ENCODE results near the gene CTXND2.
"Not testable (repeated sequence)": the region's sequence is repeated elsewhere in the genome, so short reads cannot be mapped to it uniquely, and the experiment has no call there.

Gene CTXND2

DNA sequence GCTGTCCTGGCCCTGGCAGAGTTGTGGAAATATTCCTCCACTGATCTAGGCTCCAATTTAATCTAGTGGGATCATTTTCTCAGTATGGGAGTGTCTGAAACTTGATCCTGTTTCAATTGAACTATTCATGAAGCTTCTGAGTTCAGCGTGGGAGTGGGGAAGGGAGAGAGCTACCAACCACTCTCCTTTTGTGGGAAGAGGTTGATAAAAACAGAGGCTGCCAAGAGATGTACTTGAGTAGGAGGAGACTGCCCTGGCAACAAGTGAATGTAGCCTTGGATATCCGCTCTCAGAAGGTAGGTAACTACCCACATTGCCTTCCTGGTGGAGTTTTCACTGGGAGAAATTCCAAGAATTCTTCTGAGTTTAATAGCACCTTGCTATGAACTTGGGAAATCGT, at the start of gene CTXND2:
CTXND2 (plus strand) TSS at position 119 of the 400 bp plus-strand sequence. CDS start 25,179 bp downstream, outside the sequence.
- no peak for DNase-seq

GRCh38 chr1:150840850-150841249, 46.1 kb upstream of the CTXND2 start:
- DNase-seq = not testable (repeated sequence)

- no peak for DNase-seq
These were observed 45.3 kb upstream of the CTXND2 start for GRCh38 chr1:150841626-150842025.

GRCh38 chr1:150842343-150842742, 44.6 kb upstream of the CTXND2 start:
- DNase-seq = no peak

- no peak for DNase-seq
These were observed 44.0 kb upstream of the CTXND2 start for GRCh38 chr1:150842964-150843363.

DNA sequence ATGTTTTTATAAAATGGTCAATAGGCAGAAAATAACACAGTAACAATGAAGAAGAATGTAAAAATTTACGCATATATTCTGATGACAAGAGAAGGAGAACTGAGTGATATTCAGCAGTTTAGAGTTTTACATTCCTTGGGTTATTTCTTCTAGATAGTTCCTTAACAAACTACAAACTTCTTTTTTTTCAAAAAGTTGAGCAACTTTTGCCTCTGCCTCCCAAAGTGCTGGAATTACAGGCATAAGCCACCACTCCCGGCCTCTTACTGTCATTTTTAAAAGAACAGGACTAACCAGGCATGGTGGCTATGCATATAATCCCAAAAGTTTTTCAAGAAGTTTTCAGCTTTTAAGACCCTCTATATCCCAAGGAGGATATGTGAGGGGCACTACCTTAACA, 43.5 kb upstream of the CTXND2 start:
- DNase-seq = no peak

GRCh38 chr1:150846473-150847146, 40.3 kb upstream of the CTXND2 start:
- no peak for DNase-seq

DNA sequence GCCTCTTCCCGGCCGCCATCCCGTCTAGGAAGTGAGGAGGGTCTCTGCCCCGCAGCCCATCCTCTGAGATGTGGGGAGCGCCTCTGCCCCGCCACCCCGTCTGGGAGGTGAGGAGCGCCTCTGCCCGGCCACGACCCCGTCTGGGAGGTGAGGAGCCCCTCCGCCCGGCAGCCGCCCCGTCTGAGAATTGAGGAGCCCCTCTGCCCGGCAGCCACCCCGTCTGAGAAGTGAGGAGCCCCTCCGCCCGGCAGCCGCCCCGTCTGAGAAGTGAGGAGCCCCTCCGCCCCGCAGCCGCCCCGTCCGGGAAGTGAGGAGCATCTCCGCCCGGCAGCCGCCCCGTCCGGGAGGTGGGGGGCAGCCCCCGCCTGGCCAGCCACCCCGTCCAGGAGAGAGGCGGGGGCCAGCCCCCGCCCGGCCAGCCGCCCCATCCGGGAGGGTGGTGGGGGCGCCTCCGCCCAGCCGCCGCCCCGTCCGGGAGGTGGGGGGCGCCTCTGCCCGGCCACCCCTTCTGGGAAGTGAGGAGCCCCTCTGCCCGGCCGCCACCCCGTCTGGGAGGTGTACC, 36.1 kb upstream of the CTXND2 start:
- DNase-seq = not testable (repeated sequence)

- not testable (repeated sequence) for DNase-seq
These were observed 34.2 kb upstream of the CTXND2 start for GRCh38 chr1:150852734-150853133.

GRCh38 chr1:150863724-150864123, 23.2 kb upstream of the CTXND2 start:
- DNase-seq = no peak

DNA sequence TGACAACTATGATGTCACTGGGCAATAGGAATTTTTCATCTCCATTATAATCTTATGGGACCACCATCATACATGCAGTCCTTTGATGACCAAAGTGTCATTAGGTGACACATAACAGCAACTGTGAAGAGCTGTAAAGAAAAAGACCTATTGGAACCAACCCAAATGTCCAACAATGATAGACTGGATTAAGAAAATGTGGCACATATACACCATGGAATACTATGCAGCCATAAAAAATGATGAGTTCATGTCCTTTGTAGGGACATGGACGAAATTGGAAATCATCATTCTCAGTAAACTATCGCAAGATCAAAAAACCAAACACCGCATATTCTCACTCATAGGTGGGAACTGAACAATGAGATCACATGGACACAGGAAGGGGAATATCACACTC, 22.7 kb upstream of the CTXND2 start:
- DNase-seq = not testable (repeated sequence)

DNA sequence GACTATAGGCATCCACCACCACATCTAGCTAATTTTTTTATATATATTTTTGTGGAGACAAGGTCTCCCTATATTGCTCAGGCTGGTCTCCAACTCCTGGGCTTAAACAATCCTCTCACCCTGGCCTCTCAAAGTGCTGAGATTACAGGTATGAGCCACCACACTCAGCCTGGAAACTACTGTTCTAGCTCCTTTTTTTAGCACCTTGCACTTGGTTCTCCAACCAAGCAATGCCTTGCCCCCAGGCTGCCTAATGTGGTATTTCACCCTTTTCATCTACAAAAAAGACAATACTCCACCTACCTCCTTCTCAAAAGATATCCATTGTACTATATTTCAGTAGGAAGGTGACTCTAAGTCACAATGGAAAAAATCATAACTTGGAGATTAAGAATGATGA, 17.3 kb upstream of the CTXND2 start:
- no peak for DNase-seq

- DNase-seq = no peak
These were observed 14.4 kb upstream of the CTXND2 start for GRCh38 chr1:150872572-150872971.

GRCh38 chr1:150873521-150873920, 13.4 kb upstream of the CTXND2 start:
- no peak for DNase-seq

DNA sequence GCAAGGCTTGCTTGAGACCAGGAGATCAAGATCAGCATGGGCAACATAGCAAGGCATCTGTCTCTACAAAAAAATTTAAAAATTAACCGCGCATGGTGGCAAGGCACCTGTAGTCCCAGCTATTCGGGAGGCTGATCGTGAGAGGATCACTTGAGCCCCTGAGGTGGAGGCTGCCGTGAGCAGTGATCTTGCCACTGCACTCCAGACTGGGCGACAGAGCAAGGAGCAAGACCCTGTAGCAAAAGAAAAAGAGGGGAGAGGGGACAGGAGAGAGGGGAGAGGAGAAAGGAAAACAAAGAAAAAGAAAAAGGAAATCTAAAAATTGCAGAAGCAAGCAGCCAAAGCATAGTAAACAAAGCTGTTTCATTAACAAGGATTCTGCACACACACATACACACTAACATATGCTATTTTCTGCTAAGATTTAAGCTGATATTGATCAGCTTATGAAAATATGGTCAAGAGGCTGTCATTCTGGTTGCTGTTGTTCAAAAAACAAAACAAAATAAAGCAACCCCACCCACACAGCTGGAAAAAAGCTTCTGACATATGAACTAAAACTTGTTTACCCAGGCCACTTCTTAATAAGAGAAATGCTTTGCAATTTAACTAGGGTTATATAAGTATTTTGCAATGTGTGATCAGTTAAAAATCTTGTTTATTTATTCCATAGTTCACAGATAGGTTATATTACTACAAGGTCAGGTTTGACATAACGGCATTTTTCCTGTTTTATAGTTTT, 12.3 kb upstream of the CTXND2 start:
- no peak for DNase-seq

DNA sequence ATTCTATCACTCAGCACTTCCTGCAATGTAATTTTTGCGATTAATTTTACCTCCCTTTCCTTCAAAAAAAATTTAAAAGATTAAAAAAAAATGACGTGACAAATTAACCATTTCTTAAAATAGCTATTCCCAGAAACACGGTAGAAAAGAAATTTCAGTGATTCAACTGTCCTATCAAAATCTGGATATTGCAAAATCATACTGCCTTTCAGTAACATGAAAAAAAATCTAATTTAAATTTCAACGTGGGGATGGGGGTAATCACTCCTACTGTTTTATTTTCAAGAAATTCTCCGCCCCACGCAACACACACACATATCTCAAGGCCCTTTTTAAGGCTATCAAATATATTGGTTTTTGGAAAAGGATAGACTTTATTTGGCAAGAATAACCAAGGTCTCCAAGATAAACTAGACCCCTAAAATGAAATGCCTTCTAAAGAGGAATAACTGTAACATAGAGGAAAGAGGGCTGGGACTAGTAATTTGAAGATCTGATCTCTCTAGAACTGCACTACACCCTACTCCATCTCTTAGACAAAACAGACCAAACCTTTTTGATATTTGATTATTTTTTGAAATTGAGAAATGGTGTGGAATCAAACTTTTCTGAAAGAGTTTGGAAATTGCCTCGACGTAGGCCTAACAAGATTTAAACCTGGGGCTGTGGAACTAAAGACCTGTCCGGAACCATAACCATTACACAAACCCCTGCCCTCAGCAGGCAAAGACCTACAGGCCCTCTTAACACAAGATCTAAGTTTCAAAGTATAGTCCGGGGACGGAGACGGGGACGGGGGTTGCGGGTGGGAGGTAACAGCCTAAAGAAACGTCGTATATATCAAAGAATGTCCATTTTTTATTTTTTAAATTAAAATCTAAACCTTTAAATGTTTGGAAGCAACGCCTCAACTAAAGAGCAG, 11.5 kb upstream of the CTXND2 start:
- DNase-seq = no peak

DNA sequence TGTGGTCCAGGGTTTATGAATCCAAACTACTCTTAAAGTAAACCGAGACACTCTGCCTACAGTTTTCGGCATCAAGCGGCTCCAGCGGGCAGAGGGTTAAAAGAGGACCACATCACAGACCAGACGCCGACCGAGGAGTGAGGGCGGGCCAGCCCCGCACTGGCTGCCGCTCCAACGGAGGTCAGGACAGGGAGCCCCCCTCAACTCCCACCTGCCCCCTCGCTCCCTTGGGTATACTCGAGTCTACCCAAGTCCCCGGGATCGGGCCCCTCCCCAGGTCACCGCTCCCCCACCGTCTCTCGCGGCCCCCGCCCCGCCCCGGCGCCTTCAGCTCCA, 10.8 kb upstream of the CTXND2 start:
- DNase-seq = no peak

GRCh38 chr1:150878931-150879330, 8.0 kb upstream of the CTXND2 start:
- not testable (repeated sequence) for DNase-seq

DNA sequence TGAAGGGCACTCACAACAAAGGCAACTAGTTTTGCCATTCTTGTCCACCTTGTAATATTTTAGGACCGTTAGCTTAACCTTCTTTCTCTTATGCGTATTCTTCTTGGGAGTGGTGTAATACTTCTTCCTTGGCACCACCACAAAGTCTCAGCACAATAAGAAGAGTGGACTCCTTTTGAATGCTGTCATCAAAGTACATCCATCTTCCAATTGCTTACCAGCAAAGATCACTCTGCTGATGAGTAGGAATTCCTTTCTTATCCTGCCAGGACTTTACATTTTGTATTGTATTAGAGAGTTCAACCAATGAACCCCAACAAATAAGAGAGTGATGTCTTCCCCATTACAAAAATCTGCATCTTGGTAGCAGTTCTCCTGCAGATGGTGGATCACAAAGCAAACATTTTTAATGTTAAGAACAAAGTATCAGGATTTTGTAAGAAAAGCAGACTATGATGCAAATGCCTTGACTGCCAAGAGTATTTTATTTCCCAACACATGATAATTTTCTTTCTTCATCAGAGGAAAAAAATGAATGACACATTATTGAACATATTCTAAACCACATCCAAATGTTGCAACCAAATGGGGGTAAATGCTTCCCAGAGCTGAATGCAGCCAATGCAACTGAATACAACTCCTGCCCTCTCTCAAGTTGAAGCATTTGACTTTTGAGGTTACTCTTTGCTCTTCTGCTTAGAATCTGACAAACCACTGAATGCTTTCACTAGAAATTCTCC, 5.4 kb upstream of the CTXND2 start:
- no peak for DNase-seq

GRCh38 chr1:150883121-150883520, 3.8 kb upstream of the CTXND2 start:
- not testable (repeated sequence) for DNase-seq

- no peak for DNase-seq
These were observed 1.8 kb downstream of the CTXND2 start for GRCh38 chr1:150888727-150889126.

- DNase-seq = no peak
These were observed 3.1 kb downstream of the CTXND2 start for GRCh38 chr1:150890033-150890416.
